GM21529 (cell line): ENCODE data around the gene OAF.

Experiments used
- ATAC-seq: cut with Tn5 transposase; IDR thresholded peaks from one replicate; pipeline ENCODE4 v1.9.1; 2021; ENCODE audit not compliant: unreplicated experiment

OAF gene

DNA sequence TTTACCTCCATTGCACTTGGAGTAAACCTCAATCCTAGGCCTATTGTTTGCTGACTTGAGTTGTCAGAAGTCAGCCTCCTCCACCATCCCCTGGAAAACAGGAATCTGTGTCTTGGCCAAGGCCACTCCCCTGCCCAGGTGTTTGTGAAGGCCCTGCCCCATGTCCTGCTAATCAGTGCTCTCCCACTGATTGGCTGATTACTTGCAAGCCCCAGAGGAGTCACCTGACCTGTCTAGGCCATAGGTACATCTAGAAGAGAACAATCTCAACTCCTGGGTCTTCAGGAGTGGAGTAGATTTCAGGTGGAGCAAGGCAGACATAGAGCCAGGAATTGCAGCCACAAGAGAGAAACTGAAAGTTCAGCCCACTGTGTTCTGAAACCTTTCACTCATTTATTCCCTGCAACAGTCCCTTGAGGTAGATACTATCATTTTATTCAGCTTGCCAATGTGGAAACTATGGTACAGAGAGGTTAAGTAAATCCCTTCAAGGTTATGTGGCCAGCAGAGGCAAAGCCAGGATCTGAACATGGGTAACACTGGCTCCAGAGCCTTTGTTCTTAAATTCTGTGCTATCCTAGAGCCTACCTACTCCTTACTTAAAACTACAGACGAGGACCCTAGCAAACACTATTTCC is 10.4 kb downstream of the OAF start:
- ATAC-seq, result no peak

DNA sequence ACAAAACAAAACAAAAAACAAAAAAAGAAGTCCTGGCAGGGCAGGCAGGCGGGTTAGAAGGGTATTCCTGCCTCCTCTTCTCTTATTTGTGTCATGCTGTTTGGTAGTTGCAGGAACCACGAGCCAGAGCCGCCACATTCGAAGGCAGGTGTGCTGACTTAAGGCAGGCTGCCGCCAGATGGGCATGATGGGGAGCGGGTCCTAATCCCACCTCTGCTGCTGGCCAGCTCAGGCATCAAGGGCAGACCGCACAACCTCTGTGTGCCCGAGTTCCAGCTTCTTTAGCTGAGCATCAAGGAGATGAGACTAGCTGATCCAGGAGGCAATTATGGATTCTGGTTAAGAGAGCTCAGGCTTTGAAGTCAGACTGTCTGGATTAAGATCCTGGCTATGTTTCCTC is 12.1 kb downstream of the OAF start:
- ATAC-seq, result no peak

DNA sequence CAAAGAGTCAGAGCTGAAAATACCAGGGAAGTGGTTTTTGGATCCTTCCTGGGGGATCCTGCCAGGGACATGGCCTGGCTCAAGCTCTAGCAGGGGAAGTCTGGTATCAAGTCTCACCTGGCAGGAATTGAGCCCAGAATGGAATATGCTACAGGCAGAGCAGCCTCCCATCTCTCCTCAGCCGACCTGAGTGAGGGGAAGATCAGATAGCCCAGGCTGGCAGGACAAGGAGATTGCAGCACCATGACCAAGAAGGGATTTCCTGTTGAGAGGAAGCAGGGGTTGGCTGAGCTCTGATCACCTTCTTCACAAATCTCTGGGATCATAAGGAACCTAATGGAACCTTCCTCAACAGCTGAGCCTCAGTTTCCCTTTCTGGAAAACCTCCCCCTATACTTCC is 13.0 kb downstream of the OAF start:
- ATAC-seq, result no peak

DNA sequence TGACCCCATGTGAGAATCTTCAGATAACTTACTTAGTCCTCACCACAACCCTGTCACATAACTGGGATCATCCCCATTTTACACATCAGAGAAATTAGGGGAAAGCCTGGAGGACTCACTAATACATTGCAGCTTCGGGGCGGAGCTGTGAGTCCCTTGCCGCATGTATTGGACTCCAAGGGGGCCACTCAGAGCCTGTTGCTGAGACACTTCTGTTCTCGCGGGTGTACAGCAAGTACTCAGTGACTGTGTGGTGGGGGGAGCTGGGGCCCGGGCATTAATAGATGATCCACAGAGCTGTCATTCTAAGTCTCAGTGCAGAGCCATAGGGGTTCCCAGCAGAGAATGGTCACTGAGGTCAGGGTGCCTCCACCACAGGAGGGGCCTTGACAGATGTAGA is 13.5 kb downstream of the OAF start:
- no peak for ATAC-seq

DNA sequence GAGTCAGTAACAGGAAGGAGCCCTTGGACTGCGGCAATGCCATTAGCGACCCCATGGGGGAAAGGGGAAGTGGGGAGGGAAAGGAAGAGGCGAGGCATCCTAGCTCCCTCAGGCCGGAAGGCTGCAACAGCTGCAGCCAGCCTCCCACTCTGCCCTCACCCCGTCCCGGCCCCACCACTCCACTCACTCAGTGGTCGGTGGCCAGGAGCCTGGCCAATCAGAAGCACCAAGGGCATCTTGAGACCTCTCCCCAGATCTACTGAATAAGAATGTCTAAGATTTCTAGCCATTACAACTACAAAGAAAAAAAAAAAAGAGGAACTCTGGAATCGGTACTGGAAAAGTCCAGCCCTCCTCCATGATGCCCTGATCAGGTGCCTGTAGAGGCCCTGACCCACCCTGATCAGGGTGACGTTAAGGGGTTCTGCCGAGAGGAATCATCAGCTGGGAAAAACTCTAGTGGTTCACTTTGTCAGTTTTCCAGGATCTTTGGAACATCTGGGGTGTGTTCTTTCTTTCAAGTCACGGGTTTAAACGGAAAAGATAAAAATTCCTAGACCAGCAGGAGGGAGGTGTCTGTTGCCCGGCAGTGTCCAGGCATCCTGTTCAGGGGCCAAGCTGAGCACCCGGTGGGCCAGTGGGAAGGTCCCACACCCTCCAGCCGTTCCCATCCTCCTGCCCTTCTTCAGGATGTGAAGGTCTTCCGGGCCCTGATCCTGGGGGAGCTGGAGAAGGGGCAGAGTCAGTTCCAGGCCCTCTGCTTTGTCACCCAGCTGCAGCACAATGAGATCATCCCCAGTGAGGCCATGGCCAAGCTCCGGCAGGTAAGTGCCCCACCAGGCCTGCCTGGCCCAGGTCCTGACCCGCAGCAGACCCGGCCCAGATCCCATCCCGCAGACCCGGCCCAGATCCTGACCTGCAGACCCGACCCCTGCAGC is 14.4 kb downstream of the OAF start:
- no peak for ATAC-seq

DNA sequence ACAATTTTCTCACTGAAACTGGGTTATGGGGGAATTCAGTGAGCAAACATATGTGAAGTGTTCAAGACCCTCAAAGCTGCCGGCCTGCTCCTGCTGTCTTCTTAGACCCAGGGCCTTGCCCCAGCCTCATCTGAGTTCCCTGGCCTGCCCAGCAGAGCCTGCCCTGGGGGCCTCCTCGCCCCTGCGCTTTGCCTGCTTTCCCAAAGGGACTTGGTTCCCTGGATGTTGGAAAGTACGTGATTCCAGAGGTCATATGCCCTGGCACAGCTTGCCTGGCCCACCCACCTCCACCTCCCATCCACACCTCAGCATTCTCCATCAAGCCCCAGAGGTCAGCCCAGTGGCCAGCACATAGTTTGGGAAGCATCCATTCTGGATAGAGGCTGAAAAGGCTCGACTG is 15.4 kb downstream of the OAF start:
- ATAC-seq, result no peak

DNA sequence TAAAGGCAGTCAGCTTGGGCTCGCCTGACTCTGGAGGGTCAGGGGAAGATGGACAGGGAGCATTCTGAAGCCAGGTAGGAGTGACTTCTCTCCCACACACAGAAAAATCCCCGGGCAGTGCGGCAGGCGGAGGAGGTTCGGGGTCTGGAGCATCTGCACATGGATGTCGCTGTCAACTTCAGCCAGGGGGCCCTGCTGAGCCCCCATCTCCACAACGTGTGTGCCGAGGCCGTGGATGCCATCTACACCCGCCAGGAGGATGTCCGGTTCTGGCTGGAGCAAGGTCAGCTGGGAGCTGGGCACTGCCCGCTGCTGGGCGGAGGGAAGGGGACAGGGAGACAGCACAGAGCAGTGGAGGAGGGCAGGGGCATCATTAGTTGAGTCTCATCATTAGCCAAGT is 15.9 kb downstream of the OAF start:
- ATAC-seq, result no peak

DNA sequence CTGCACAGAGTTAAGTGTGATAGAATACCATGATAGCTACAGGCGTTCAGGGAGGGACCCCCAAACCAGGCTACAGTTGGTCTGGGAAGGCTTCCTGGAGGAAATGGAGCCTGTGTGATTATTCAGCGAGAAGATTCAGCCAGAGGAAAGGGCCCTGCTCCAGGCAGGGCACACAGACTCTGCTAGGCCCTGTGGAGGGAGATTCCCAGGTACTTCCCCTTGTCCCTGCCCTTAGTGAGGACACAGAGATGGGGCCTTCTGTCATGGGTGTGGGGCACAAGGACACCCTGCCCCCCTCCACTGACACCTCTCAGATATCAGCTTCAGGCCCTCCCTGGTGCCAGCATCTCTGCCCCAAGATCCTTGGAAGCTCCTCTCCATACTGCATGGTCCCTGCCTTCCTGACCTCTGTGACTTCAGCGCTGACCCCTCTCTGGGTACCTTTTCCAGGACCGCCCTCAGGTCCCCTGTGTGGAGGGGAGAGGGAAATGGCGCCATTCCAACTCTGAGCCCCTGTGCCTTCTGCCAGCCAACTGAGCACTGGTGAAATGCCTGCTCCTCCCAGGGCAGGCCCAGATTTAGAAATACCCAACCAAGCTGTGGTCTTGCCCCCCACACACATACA is 16.5 kb downstream of the OAF start:
- no peak for ATAC-seq

DNA sequence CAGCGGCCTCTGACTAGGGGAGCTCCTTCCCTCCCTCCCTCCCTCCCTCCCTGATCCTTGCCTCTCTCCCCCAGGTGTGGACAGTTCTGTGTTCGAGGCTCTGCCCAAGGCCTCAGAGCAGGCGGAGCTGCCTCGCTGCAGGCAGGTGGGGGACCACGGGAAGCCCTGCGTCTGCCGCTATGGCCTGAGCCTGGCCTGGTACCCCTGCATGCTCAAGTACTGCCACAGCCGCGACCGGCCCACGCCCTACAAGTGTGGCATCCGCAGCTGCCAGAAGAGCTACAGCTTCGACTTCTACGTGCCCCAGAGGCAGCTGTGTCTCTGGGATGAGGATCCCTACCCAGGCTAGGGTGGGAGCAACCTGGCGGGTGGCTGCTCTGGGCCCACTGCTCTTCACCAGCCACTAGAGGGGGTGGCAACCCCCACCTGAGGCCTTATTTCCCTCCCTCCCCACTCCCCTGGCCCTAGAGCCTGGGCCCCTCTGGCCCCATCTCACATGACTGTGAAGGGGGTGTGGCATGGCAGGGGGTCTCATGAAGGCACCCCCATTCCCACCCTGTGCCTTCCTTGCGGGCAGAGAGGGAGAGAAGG is 18.1 kb downstream of the OAF start:
- no peak for ATAC-seq

DNA sequence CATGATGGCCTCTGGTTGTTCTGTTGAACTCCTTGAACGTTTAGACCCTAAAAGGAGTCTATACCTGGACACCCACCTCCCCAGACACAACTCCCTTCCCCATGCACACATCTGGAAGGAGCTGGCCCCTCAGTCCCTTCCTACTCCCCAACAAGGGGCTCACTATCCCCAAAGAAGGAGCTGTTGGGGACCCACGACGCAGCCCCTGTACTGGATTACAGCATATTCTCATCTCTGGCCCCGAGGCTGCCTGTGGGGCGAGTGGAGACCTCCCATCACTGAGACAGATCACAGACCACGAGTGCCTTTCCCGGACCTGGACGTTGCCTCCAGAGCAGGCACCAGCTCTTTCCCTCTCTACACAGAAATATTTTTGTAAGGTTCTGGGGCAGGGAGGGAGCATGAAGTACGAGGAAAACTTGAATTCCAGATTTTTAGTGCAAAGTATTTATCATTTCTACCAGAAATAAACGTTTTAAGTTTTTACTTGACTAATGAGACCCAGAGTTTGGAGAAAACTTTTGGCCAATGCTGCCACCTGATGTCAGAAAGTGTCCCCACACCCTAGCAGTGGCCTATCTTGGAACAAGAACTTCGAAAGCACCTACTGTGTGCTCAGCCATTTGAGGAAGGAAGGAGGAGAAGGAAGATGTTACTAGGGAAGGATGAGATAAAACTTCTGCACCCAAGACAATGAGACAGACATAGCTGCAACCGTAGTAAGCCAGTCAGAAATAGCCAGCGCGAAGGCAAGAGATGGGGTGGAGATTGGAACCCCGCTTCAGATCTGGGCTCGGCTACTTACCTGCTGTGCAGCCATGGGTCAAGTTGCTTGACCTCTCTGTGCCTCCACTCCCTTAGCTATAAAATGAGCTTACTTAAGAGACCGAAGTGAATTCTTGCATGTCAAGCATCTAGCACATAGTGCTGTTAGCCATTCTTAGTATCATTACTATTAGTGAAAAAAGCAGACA is 18.9 kb downstream of the OAF start:
- no peak for ATAC-seq

DNA sequence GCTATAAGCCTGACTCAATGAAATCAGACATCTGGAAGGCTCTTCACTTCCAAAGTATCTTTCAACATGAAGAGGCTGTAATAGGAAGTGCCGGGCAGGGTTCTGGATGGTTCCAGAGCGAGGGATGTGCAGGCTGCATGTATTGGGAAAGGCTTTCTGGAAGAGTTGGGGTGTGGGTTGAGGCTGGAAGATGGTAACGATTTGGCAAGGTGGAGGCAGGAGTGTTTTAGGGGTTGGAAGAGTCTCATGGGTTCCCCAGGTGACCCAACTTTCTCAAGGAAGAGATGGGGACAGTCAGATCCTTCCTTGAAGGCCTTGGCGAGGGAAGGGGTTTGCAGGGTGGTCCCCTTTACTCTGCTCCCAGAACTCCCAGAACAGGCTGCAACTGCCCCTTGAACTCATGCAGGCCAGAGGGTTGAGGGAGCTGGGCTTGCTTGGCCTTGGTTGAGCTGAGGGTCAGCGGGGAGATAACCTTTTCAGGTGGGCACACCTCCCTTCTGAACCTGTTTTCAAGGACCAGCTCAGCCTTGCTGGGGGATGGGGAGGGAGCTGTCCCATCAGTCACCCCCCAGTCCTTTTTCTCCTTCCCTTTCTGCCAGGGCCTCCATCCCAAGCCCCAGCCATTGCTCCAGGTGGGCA is 19.7 kb downstream of the OAF start:
- no peak for ATAC-seq

DNA sequence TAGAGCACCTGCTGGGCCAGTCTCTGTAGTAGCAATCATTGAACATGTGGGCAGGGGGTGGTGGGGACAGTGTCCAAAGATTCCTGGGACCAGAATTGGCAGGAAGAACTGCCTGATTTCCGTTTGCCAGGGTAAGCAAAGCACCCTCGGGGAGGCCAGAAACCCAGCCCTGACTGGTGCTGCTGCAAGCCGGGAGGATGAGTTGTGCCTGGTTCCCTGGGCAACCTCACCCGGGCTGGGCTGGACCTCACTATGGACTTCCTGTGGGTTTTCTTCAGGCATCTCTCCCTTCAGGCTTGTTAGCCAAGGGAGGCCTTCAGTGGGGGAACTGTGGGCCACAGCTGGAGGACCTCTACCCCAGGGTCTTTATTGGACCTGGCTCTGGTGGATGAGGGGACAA is 21.1 kb downstream of the OAF start:
- ATAC-seq, result no peak

DNA sequence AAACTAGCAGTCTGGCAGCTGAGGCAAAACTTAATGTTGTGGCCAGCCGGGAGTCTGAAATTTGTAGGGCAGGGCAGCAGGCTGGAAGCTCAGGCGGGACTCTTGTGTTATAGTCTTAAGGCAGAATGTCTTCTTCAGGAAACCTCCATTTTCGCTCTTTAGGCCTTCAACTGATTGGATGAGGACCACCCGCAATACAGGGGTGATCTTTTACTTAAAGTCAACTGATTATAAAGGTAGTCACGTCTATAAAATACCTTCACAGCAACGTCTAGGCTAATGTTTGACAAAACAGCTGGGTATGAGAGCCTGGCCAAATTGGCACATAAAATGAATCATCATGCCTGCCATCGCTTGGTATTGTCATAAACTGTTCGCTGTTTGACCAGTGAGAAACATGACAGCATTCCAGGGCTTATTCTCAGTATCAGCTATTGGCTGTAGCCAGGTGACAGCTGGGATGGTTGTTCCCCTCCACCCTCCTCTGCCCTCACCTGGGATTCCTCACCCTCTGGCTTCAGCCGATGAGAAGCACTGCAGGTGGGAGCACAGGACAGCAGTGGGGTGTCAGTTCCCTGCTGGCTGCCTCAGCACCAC is 22.5 kb downstream of the OAF start:
- ATAC-seq, result no peak

DNA sequence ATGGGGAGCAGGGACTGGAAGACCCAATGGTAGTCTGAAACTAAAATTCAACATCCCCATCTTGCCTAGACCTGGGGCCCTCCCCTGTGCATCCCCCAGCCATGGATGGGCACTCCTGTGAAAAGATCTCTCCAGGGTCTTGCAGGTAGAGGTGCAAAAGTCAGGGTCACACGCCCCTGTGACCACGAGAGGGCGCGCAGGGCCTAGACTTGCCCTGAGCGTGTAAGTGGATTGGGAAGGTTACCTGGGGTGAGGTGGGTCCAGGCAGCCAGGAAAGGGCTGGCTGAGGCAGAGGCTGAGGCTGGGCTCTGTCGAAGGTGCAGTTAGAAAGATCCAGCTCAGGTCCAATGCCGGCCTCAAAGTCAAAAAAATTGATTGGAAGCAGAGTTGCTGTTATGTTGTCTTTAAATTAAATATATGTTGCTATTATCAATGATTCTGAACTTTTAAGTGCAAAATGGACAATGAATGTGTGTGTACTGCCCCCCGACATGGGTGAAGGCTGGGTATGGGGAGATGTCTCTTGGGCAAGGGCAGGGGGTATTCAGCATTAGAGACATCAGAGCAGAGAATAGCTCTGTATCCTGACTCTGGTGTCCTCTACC is 24.3 kb downstream of the OAF start:
- ATAC-seq, result peak; percentile 55

DNA sequence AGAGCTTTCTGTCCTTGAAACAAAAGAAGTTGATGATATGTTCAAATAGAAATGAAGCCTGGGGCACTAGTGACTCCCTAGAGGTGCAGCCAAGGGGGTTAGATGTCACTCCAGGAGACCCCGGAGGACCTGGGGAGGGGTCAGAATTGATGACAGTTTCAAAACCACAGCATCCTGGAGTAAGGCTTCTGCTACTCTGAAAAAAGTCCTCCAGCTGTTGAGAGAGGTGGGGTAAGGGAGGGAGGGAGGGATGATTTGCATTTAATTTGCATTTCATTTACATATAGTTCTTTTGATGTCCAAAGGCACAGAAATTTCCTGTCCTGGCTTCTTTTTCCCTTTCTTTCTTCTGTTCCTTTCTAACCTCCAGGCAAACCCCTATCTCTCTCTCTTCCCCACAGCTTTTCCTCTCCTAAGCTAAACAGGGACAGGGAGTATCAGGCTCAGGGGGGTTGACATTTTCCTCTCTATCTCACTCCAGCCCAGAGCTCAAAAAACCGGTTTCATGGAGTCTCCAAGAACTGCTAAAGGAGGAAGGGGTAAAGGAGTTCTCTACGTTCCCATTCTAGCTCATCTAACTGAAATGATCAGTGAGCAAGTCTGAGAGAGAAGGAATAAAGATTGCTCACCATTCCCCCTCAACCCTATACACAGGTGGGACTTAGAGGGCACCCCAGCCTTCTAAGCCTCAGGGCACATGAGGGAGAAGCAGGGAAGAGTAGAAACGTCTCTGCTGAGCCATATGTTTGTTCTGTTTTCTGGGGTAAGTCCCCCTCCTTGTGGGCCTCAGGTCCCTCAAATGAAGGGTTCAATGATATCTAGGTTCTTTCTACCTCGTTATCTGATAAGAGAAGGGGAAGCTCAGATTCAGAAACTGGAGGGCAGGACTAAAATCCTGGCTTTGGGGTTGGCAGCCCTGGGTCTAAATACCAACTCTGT is 25.6 kb downstream of the OAF start:
- no peak for ATAC-seq

DNA sequence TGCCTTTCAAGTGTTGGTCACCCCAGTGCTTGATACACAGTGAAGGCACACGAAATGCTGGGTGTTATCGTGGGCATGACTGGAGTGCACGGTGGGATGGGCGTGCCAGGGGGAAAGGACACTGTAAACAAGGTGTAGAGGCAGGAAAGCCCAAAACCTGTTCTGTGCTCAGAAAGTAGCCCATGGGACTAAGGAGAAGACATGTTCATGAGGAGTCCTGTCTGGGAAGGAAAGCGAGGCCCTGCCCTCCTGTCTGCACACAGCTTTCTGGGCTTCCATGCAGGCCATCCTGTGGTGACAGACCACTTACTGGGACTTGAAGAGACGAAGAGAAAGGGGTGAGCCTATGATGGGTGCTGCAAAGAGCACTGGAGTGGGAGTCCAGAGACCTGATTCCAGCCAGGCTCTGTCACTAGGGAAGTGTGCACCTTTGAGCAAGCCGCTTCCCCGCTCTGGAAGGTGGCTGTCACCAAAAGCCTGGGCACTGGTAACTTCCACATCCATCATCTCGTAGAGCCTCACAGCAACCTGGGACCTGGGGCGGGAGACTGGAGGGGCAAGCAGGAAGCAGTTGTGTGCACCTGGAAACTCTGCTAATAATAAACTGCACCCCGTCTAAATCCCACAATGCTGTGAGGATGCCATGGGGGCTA is 28.3 kb downstream of the OAF start:
- ATAC-seq, result no peak

DNA sequence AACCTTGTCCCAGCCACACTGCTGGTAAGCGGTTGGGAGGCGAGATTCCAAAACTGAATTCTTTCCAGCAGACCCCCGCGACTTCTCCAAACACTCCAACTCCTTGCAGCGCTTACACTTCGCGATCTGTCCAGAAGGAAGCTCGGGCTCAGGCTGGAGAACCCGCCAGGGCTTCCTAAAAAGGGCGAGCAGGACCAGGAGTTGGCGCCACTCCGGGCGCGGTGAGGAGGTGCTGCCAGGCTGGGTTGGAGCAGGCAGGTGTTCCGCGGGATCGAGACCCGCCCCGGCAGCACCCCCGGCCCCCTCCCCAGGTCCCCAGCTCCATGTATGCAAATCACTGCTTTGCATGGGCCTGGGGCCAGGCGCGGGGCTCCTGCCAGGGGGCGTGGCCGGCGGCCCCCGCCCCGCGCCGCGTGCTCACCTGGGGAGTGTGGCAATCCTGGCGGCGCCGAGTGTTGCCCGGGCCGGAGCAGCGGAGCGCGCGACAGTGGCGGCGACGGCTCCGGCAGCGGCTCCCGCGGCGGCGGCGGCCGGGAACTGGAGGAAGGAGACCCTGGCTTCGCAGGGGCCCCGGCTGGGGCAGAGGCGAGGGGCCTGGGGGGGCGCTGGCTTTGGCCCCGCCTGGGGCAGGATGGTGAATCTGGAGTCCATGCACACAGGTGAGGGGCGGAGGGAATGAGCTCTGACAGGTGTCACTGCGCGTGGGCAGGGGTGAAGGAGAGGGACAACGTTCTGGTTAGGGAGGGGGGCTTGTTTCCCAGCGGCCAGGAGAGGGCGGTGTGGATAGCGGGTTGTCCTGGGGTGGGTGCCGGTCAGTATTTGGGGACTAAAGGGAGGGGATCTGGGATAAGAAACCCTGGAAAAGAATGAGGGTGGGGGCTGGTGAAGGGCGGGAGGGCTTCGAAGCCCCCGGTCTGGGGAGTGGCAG is 29.1 kb downstream of the OAF start, which contains the start of gene POU2F3:
TSS of gene POU2F3 (plus strand) at position 428 of the 928 bp plus-strand sequence. CDS start at position 632, 204 bp downstream.
- ATAC-seq, result no peak
